Thoracic aorta (tissue), 2 donors: Measurements from ENCODE around the gene OR12D3. TPM values are rescaled to one million over a fixed set of nuclear protein-coding genes. Genes with fewer than 3 reads are reported as not detected.
"Not testable (repeated sequence)": the region's sequence is repeated elsewhere in the genome, so short reads cannot be mapped to it uniquely, and the experiment has no call there.

Source experiments
- ATAC-seq: fragments of 150-250 bp; one replicate; pipeline ENCODE4 v1.8.0; 2017; ENCODE audit warnings: low read depth; ENCODE audit not compliant: insufficient number of reproducible peaks, low FRiP score
- DNase-seq: peaks from one replicate; pipeline ENCODE4 v3.0.0-alpha.2; 2020; ENCODE audit warnings: low spot score
- H3K27ac ChIP-seq, 2 donors: fragments of 200-600 bp; sonication (generic); 1 replicate in 1 of 2; 2 replicates in 1 of 2; pipeline ENCODE4 v1.5.1; 2016; ENCODE audit warnings: mild to moderate bottlenecking in 2 of 2, moderate library complexity in 2 of 2
- H3K27me3 ChIP-seq: fragments of 200-600 bp; sonication (generic); replicated peaks from 2 replicates; pipeline ENCODE4 v1.6.0; 2016; ENCODE audit warnings: mild to moderate bottlenecking; ENCODE audit not compliant: insufficient read depth
- H3K36me3 ChIP-seq: fragments of 200-600 bp; sonication (generic); one replicate; pipeline ENCODE4 v1.5.1; 2016
- H3K4me1 ChIP-seq, 2 donors: fragments of 200-600 bp; sonication (generic); 1 replicate in 1 of 2; 2 replicates in 1 of 2; pipeline versions ENCODE4 v1.5.1 to v1.6.0; 2016; ENCODE audit warnings: low read depth in 2 of 2, mild to moderate bottlenecking in 1 of 2; ENCODE audit not compliant: control insufficient read depth in 1 of 2
- H3K4me3 ChIP-seq: fragments of 200-600 bp; sonication (generic); 2 replicates; pipeline ENCODE4 v1.5.1; 2016; ENCODE audit warnings: mild to moderate bottlenecking
- H3K9me3 ChIP-seq: fragments of 200-600 bp; sonication (generic); 2 replicates; pipeline ENCODE4 v1.5.1; 2016
- CTCF ChIP-seq: fragments of 200-600 bp; sonication (generic); IDR thresholded peaks from one replicate; pipeline ENCODE4 v1.5.1; 2019; ENCODE audit warnings: antibody characterized with exemption
- total RNA-seq, 2 donors: library from RNA; depleted of rRNA; stranded (reverse); fragments of >200 nt; gene quantifications; one replicate each; pipeline versions ENCODE4 v1.1.0 to v1.2.3, GENCODE V29; 2016

OR12D3 gene
- total RNA-seq, 2 donors from 2014 or later: not detected

GRCh38 chr6:29368765-29369164 lies 6.3 kb downstream of the OR12D3 start, which contains the start of gene OR5V1:
Gene OR5V1, minus strand, starts transcription at chr6:29368865. Its CDS starts 12,670 bp downstream, at chr6:29356195.
- H3K27me3 ChIP-seq: no peaks in the 10 kb centered on the region
- H3K4me3 ChIP-seq: no peak within 1 kb of the TSS
- no peaks in the 10 kb centered on the region for H3K9me3 ChIP-seq
- no peak for DNase-seq
- no peak within 1 kb of the TSS for H3K27ac ChIP-seq
- TF ChIP-seq CTCF: no peak
- no peak for ATAC-seq
- no peaks in the 10 kb centered on the region for H3K4me1 ChIP-seq
- H3K36me3 ChIP-seq: no peaks in the 10 kb centered on the region

GRCh38 chr6:29355603-29356002 lies 19.5 kb downstream of the OR12D3 start:
- ATAC-seq (no peak), DNase-seq (no peak)
- Histone ChIP-seq H3K9me3 (no peaks in the 10 kb centered on the region), H3K4me3 (no peak overlapping the region), H3K27ac (no peak overlapping the region), H3K27me3 (no peaks in the 10 kb centered on the region), H3K36me3 (no peaks in the 10 kb centered on the region), H3K4me1 (no peaks in the 10 kb centered on the region)
- no peak for TF ChIP-seq CTCF

GRCh38 chr6:29354980-29355379 lies 20.1 kb downstream of the OR12D3 start:
- Histone ChIP-seq H3K36me3 (no peaks in the 10 kb centered on the region), H3K27me3 (no peaks in the 10 kb centered on the region), H3K4me3 (no peak overlapping the region), H3K27ac (no peak overlapping the region), H3K4me1 (no peaks in the 10 kb centered on the region), H3K9me3 (no peaks in the 10 kb centered on the region)
- DNase-seq: no peak
- TF ChIP-seq CTCF: no peak
- no peak for ATAC-seq

- not testable (repeated sequence) for H3K27me3 ChIP-seq, H3K27ac ChIP-seq, H3K4me3 ChIP-seq, ATAC-seq, H3K36me3 ChIP-seq, H3K9me3 ChIP-seq, DNase-seq, H3K4me1 ChIP-seq
These were observed 25.7 kb downstream of the OR12D3 start for GRCh38 chr6:29349348-29349747.

GRCh38 chr6:29345380-29345779 lies 29.7 kb downstream of the OR12D3 start:
- Histone ChIP-seq H3K9me3 (no peaks in the 10 kb centered on the region), H3K4me3 (no peak overlapping the region), H3K27ac (no peak overlapping the region), H3K4me1 (no peaks in the 10 kb centered on the region), H3K27me3 (no peaks in the 10 kb centered on the region), H3K36me3 (no peaks in the 10 kb centered on the region)
- ATAC-seq: no peak
- DNase-seq: no peak
- no peak for TF ChIP-seq CTCF

- ATAC-seq (no peak), DNase-seq (no peak)
- no peaks in the 10 kb centered on the region for H3K9me3 ChIP-seq
- TF ChIP-seq CTCF: no peak
- no peaks in the 10 kb centered on the region for H3K27me3 ChIP-seq
- no peak overlapping the region for H3K4me3 ChIP-seq
- H3K4me1 ChIP-seq: no peaks in the 10 kb centered on the region
- H3K27ac ChIP-seq: no peak overlapping the region
- no peaks in the 10 kb centered on the region for H3K36me3 ChIP-seq
These were observed 38.8 kb downstream of the OR12D3 start for GRCh38 chr6:29336269-29336668.
